DND-41 (cell line): ENCODE data around the gene FAM171A1.

Experiments used
- ATAC-seq: fragments of 200-7000 bp; cut with Tn5 transposase; 3 replicates; pipeline ENCODE4 v1.9.1; 2021; ENCODE audit warnings: low read depth; ENCODE audit not compliant: insufficient read depth
- DNase-seq: peaks from one replicate; pipeline ENCODE4 v3.0.0-alpha.2; 2020
- H2AFZ ChIP-seq: 2 replicates; pipeline ENCODE4 v1.6.0; 2012; ENCODE audit warnings: low read depth, low read length
- H3K27ac ChIP-seq: 2 replicates; pipeline ENCODE4 v1.5.1; 2012; ENCODE audit warnings: low read length, inconsistent platforms
- H3K27me3 ChIP-seq: fragments of 200-600 bp; sonication (generic); 2 replicates; pipeline ENCODE4 v1.6.0; 2012; ENCODE audit warnings: low read length, mild to moderate bottlenecking, inconsistent platforms; ENCODE audit not compliant: insufficient read depth, poor library complexity
- H3K36me3 ChIP-seq: 2 replicates; pipeline ENCODE4 v1.5.1; 2012; ENCODE audit warnings: low read length, inconsistent platforms; ENCODE audit not compliant: insufficient read depth
- H3K4me1 ChIP-seq: 2 replicates; pipeline ENCODE4 v1.5.1; 2012; ENCODE audit warnings: mild to moderate bottlenecking, low read length; ENCODE audit not compliant: insufficient read depth
- H3K4me2 ChIP-seq: 2 replicates; pipeline ENCODE4 v1.6.0; 2012; ENCODE audit warnings: mild to moderate bottlenecking, moderate library complexity, low read length, inconsistent platforms; ENCODE audit not compliant: insufficient read depth
- H3K4me3 ChIP-seq, 2 experiments: fragments of 200-600 bp in 1 of 2; shearing (Covaris generic) in 1 of 2; 2 replicates each; pipeline ENCODE4 v1.5.1; 2012 to 2016; ENCODE audit warnings: inconsistent platforms in 2 of 2, low read length in 2 of 2, mild to moderate bottlenecking in 2 of 2, low read depth in 1 of 2, moderate library complexity in 1 of 2
- H3K79me2 ChIP-seq: 2 replicates; pipeline ENCODE4 v1.6.0; 2012; ENCODE audit warnings: low read length, inconsistent platforms; ENCODE audit not compliant: insufficient read depth
- H3K9ac ChIP-seq: 2 replicates; pipeline ENCODE4 v1.6.0; 2012; ENCODE audit warnings: low read depth, mild to moderate bottlenecking, inconsistent platforms, low read length, moderate library complexity
- H3K9me3 ChIP-seq: 2 replicates; pipeline ENCODE4 v1.5.1; 2012; ENCODE audit warnings: low read length, moderate library complexity, mild to moderate bottlenecking, inconsistent platforms; ENCODE audit not compliant: insufficient read depth, severe bottlenecking
- H4K20me1 ChIP-seq: 2 replicates; pipeline ENCODE4 v1.6.0; 2012; ENCODE audit warnings: low read length; ENCODE audit not compliant: insufficient read depth
- EZH2 ChIP-seq: IDR thresholded peaks from 3 replicates; pipeline ENCODE4 v1.6.1; 2012; ENCODE audit warnings: borderline replicate concordance, low read depth, mild to moderate bottlenecking, moderate library complexity, low read length, inconsistent platforms; ENCODE audit not compliant: severe bottlenecking
- TF ChIP-seq, protein P1 (sequence below): IDR thresholded peaks from 2 replicates; pipeline ENCODE4 v1.5.1; 2012; ENCODE audit warnings: borderline replicate concordance, low read length, moderate library complexity, mild to moderate bottlenecking; ENCODE audit not compliant: poor library complexity, severe bottlenecking; ENCODE audit errors: extremely low read depth

Gene FAM171A1

DNA sequence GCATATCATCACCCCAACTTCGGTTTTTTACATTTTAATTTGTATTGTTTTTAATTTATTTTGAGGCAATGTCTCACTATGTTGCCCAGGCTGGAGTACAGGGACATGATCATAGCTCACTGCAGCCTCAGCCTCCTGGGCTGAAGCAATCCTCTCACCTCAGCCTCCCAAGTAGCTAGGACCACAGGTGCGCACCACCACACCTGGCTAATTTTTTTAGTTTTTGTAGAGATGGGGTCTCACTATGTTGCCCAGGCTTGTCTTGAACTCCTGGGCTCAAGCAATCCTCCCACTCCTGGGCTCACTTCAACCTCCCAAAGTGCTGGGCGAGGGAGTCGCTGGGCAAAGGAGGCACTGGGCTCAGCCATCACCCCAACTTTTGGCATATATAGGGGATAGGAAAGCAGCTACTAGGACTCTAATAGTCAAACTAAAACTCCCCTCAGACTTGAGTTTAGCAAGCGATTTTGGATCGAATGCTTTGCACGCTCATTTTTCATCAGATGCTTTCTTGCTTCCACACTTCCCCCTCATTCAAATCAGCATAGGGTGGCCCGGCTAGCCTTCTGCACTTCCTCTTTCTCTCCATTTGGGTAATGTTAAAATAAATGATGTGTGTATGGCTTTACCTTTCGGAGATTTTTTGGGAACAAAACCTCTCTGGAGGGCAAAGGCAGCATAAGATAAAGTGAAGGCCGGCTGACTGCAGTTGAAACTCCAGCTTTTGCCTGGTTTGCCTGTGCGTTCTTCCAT, 181.8 kb downstream of the FAM171A1 start:
- Histone ChIP-seq H3K27me3 (no peaks in the 10 kb centered on the region), H3K4me3 (no peak overlapping the region), H3K79me2 (no peaks in the 10 kb centered on the region), H2AFZ (no peak overlapping the region; the same call in 1 of the 2 replicates), H3K36me3 (no peaks in the 10 kb centered on the region), H3K9ac (no peak overlapping the region), H4K20me1 (no peaks in the 10 kb centered on the region), H3K4me1 (no peaks in the 10 kb centered on the region), H3K9me3 (no peaks in the 10 kb centered on the region), H3K4me2 (no peak overlapping the region), H3K27ac (no peak overlapping the region)
- no peak for ATAC-seq
- TF ChIP-seq EZH2: no peak
- TF ChIP-seq, protein P1, sequence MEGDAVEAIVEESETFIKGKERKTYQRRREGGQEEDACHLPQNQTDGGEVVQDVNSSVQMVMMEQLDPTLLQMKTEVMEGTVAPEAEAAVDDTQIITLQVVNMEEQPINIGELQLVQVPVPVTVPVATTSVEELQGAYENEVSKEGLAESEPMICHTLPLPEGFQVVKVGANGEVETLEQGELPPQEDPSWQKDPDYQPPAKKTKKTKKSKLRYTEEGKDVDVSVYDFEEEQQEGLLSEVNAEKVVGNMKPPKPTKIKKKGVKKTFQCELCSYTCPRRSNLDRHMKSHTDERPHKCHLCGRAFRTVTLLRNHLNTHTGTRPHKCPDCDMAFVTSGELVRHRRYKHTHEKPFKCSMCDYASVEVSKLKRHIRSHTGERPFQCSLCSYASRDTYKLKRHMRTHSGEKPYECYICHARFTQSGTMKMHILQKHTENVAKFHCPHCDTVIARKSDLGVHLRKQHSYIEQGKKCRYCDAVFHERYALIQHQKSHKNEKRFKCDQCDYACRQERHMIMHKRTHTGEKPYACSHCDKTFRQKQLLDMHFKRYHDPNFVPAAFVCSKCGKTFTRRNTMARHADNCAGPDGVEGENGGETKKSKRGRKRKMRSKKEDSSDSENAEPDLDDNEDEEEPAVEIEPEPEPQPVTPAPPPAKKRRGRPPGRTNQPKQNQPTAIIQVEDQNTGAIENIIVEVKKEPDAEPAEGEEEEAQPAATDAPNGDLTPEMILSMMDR: no peak
- DNase-seq: no peak

DNA sequence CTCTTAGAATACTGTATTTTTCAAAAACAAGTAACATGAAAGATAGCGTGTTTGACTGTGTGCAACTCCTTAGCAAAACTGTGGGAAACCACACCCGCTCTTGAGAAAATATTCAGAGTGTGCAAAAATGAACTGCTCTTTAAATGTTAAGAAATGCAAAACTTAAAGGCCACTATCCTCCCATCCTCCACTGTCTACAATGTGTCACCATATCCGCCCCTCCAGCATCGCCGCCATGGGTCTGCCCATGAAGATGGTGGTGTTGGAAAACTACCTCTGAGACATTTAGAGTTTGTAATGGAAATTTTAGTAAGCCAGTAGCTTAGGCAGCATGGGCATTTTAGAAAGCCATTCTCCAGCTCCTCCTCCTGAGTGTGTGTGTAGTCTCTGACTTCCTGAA, 182.5 kb downstream of the FAM171A1 start:
- H3K79me2 ChIP-seq: no peaks in the 10 kb centered on the region
- no peaks in the 10 kb centered on the region for H3K4me1 ChIP-seq
- no peaks in the 10 kb centered on the region for H3K27me3 ChIP-seq
- H3K36me3 ChIP-seq: no peaks in the 10 kb centered on the region
- DNase-seq: no peak
- H3K27ac ChIP-seq: no peak overlapping the region
- TF ChIP-seq EZH2: no peak
- TF ChIP-seq, protein P1: no peak
- H2AFZ ChIP-seq: no peak overlapping the region
- no peak overlapping the region for H3K9ac ChIP-seq
- no peak overlapping the region for H3K4me3 ChIP-seq
- no peaks in the 10 kb centered on the region for H4K20me1 ChIP-seq
- ATAC-seq: no peak
- H3K9me3 ChIP-seq: no peaks in the 10 kb centered on the region
- H3K4me2 ChIP-seq: no peak overlapping the region

DNA sequence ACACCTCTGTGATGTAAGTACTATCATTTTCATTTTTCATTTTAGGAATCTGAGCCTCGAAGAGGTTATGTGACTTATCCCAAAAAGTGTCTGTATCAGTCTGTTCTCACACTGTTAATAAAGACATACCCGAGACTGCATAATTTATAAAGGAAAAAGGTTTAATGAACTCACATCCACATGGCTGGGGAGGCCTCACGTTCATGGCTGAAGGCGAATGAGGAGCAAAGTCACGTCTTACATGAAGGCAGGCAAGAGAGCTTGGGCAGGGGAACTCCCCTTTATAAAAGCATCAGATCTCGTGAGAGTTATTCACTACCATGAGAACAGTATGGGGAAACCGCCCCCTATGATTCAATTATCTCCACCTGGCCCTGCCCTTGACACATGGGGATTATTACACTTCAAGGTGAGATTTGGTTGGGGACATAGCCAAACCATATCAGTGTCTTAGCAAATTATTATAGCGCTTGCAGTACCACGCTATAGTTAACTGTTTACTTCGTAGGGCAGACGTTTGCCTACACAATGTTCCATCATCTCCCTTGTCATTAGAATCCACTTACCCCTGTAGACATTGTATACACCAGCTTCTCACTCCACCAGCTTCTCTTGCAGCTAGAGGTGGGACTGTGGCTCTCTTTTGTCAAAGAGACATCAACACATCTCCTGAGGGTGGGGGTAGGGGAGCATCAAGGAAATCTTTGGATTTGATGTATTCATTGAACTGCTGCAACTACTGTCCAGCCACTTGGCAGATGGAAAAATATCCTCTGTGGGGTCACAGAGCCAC, 187.2 kb downstream of the FAM171A1 start:
- no peak for TF ChIP-seq EZH2
- TF ChIP-seq, protein P1: no peak
- no peaks in the 10 kb centered on the region for H3K4me1 ChIP-seq
- no peak overlapping the region for H3K4me3 ChIP-seq
- H3K4me2 ChIP-seq: no peak overlapping the region
- no peaks in the 10 kb centered on the region for H3K27me3 ChIP-seq
- H3K9ac ChIP-seq: no peak overlapping the region
- H2AFZ ChIP-seq: no peak overlapping the region
- H3K79me2 ChIP-seq: no peaks in the 10 kb centered on the region
- H3K36me3 ChIP-seq: no peaks in the 10 kb centered on the region
- DNase-seq (no peak), ATAC-seq (no peak)
- no peaks in the 10 kb centered on the region for H4K20me1 ChIP-seq
- H3K27ac ChIP-seq: no peak overlapping the region
- no peaks in the 10 kb centered on the region for H3K9me3 ChIP-seq
